Subcutaneous abdominal adipose tissue (tissue), 5 donors: ENCODE data around the gene TRPM2.

ENCODE experiments used
- H3K27ac ChIP-seq: one replicate; pipeline ENCODE4 v1.7.0; 2013; ENCODE audit warnings: low read depth, mild to moderate bottlenecking, inconsistent platforms, low read length, moderate library complexity
- H3K27me3 ChIP-seq, 5 donors: one replicate each; pipeline ENCODE4 v1.7.0; 2013; ENCODE audit warnings: low read length in 5 of 5, inconsistent platforms in 1 of 5; ENCODE audit not compliant: control insufficient read depth in 5 of 5, insufficient read depth in 4 of 5
- H3K36me3 ChIP-seq, 5 donors: one replicate each; pipeline ENCODE4 v1.7.0; 2013; ENCODE audit warnings: low read length in 5 of 5; ENCODE audit not compliant: control insufficient read depth in 5 of 5, insufficient read depth in 5 of 5
- H3K4me1 ChIP-seq, 5 donors: one replicate each; pipeline ENCODE4 v1.7.0; 2013; ENCODE audit warnings: low read length in 5 of 5, mild to moderate bottlenecking in 3 of 5, moderate library complexity in 1 of 5; ENCODE audit not compliant: control insufficient read depth in 5 of 5, insufficient read depth in 5 of 5
- H3K4me3 ChIP-seq, 5 donors: one replicate each; pipeline ENCODE4 v1.7.0; 2013; ENCODE audit warnings: low read length in 5 of 5, low read depth in 1 of 5
- H3K9ac ChIP-seq, 5 donors: one replicate each; pipeline ENCODE4 v1.7.0; 2013; ENCODE audit warnings: low read length in 5 of 5, mild to moderate bottlenecking in 4 of 5, moderate library complexity in 3 of 5
- H3K9me3 ChIP-seq, 5 donors: one replicate each; pipeline ENCODE4 v1.7.0; 2013; ENCODE audit warnings: low read length in 5 of 5; ENCODE audit not compliant: control insufficient read depth in 5 of 5
- donor health status: healthy.
- donor health status: healthy.
- donor health status: healthy.
- donor health status: healthy.
- donor health status: healthy.

The TRPM2 gene

GRCh38 chr21:44321846-44322450 is 31.5 kb upstream of the TRPM2 start:
- H3K36me3 ChIP-seq: peaks cover 0 to 98% (median 89%) of the 10 kb centered on the region in 5 donors

GRCh38 chr21:44322621-44323325 is 30.6 kb upstream of the TRPM2 start:
- H3K4me1 ChIP-seq: no peaks in the 10 kb centered on the region
- H3K9ac ChIP-seq: no peak overlapping the region
- H3K4me3 ChIP-seq: no peak overlapping the region
- H3K27ac ChIP-seq: no peak overlapping the region
- H3K27me3 ChIP-seq: no peaks in the 10 kb centered on the region
- H3K36me3 ChIP-seq: peaks cover 0 to 98% (median 89%) of the 10 kb centered on the region in 5 donors
- no peaks in the 10 kb centered on the region for H3K9me3 ChIP-seq

More at GRCh38 chr21:44321846-44322450, 31.5 kb upstream of the TRPM2 start:
- Histone ChIP-seq H3K9ac (no peak overlapping the region), H3K27me3 (no peaks in the 10 kb centered on the region), H3K4me1 (no peaks in the 10 kb centered on the region), H3K27ac (no peak overlapping the region), H3K4me3 (no peak overlapping the region), H3K9me3 (no peaks in the 10 kb centered on the region)

- Histone ChIP-seq H3K9me3 (no peaks in the 10 kb centered on the region), H3K4me1 (no peaks in the 10 kb centered on the region), H3K27ac (no peak overlapping the region), H3K9ac (no peak overlapping the region), H3K36me3 (peaks cover 0 to 92% (median 82%) of the 10 kb centered on the region in 5 donors), H3K27me3 (no peaks in the 10 kb centered on the region), H3K4me3 (no peak overlapping the region)
These were observed 29.8 kb upstream of the TRPM2 start for GRCh38 chr21:44323591-44323990.

GRCh38 chr21:44324106-44324853 is 29.1 kb upstream of the TRPM2 start:
- H3K36me3 ChIP-seq: peaks cover 0 to 85% (median 78%) of the 10 kb centered on the region in 5 donors
- no peaks in the 10 kb centered on the region for H3K4me1 ChIP-seq
- H3K9me3 ChIP-seq: no peaks in the 10 kb centered on the region
- no peak overlapping the region for H3K9ac ChIP-seq
- no peaks in the 10 kb centered on the region for H3K27me3 ChIP-seq
- H3K4me3 ChIP-seq: no peak overlapping the region
- no peak overlapping the region for H3K27ac ChIP-seq

- H3K27me3 ChIP-seq: no peaks in the 10 kb centered on the region
- H3K27ac ChIP-seq: no peak overlapping the region
- H3K36me3 ChIP-seq: peaks cover 0 to 80% (median 75%) of the 10 kb centered on the region in 5 donors
- no peaks in the 10 kb centered on the region for H3K9me3 ChIP-seq
- no peak overlapping the region for H3K4me3 ChIP-seq
- H3K4me1 ChIP-seq: no peaks in the 10 kb centered on the region
- no peak overlapping the region for H3K9ac ChIP-seq
These were observed 28.6 kb upstream of the TRPM2 start for GRCh38 chr21:44324854-44325107.

GRCh38 chr21:44325386-44326271 is 27.8 kb upstream of the TRPM2 start:
- no peaks in the 10 kb centered on the region for H3K27me3 ChIP-seq
- H3K4me1 ChIP-seq: peaks cover 0 to 4% (median 0%) of the 10 kb centered on the region in 5 donors
- H3K36me3 ChIP-seq: peaks cover 0 to 76% (median 67%) of the 10 kb centered on the region in 5 donors
- H3K4me3 ChIP-seq: no peak overlapping the region
- H3K27ac ChIP-seq: no peak overlapping the region
- H3K9me3 ChIP-seq: no peaks in the 10 kb centered on the region
- no peak overlapping the region for H3K9ac ChIP-seq

GRCh38 chr21:44326272-44326647 is 27.2 kb upstream of the TRPM2 start:
- H3K9ac ChIP-seq: no peak overlapping the region
- no peak overlapping the region for H3K4me3 ChIP-seq
- peaks cover 0 to 77% (median 63%) of the 10 kb centered on the region in 5 donors for H3K36me3 ChIP-seq
- peaks cover 0 to 11% (median 2%) of the 10 kb centered on the region in 5 donors for H3K4me1 ChIP-seq
- no peak overlapping the region for H3K27ac ChIP-seq
- no peaks in the 10 kb centered on the region for H3K27me3 ChIP-seq
- H3K9me3 ChIP-seq: no peaks in the 10 kb centered on the region

- no peak overlapping the region for H3K4me3 ChIP-seq
- peaks cover 0 to 77% (median 61%) of the 10 kb centered on the region in 5 donors for H3K36me3 ChIP-seq
- no peaks in the 10 kb centered on the region for H3K9me3 ChIP-seq
- H3K27me3 ChIP-seq: no peaks in the 10 kb centered on the region
- no peak overlapping the region for H3K27ac ChIP-seq
- H3K4me1 ChIP-seq: peaks cover 0 to 18% (median 6%) of the 10 kb centered on the region in 5 donors
- H3K9ac ChIP-seq: no peak overlapping the region
These were observed 26.5 kb upstream of the TRPM2 start for GRCh38 chr21:44326716-44327602.

- no peaks in the 10 kb centered on the region for H3K27me3 ChIP-seq
- H3K9ac ChIP-seq: no peak overlapping the region
- H3K9me3 ChIP-seq: no peaks in the 10 kb centered on the region
- no peak overlapping the region for H3K27ac ChIP-seq
- H3K4me1 ChIP-seq: peaks cover 0 to 24% (median 6%) of the 10 kb centered on the region in 5 donors
- peaks cover 0 to 75% (median 59%) of the 10 kb centered on the region in 5 donors for H3K36me3 ChIP-seq
- H3K4me3 ChIP-seq: no peak overlapping the region
These were observed 25.8 kb upstream of the TRPM2 start for GRCh38 chr21:44327603-44327974.
